Measurements from ENCODE around the gene YEATS4. TPM values are rescaled to one million over a fixed set of nuclear protein-coding genes. Genes with fewer than 3 reads are reported as not detected.

The YEATS4 gene
- total RNA-seq, 1 donor from 2014 or later, result 45.2 TPM

DNA sequence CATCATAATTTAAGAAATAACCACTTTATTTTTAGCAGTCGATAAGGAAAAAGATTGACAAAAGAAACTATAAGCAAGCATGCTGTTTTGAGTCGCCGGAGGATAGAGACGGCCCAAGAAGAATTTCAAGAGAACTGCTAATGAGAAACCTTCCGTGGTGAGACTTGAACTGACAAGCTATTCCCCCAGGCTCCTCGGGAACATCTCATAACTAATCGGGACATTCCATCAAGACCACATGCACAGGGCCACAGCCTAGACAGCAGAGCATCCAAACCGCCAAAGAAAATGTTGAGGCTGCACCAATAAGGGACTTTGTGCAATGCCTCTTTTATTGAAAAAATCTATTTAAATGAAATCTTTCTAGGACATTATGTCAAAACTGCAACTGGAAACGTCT, 51.0 kb downstream of the YEATS4 start:
- no peaks in the 10 kb centered on the region for H3K9me3 Mint-ChIP-seq
- no peaks in the 10 kb centered on the region for H3K27me3 Mint-ChIP-seq (ENCODE audit: insufficient read depth)
- H3K4me1 Mint-ChIP-seq (ENCODE audit: low read depth), result no peaks in the 10 kb centered on the region
- DNase-seq (ENCODE audit: low spot score), result no peak
- H3K4me3 Mint-ChIP-seq, result no peak overlapping the region
- intact Hi-C loops (cut with micrococcal nuclease), result no loop called here
- no peaks in the 10 kb centered on the region for H3K36me3 Mint-ChIP-seq (ENCODE audit: low read depth)
- H3K27ac Mint-ChIP-seq, result no peak overlapping the region

DNA sequence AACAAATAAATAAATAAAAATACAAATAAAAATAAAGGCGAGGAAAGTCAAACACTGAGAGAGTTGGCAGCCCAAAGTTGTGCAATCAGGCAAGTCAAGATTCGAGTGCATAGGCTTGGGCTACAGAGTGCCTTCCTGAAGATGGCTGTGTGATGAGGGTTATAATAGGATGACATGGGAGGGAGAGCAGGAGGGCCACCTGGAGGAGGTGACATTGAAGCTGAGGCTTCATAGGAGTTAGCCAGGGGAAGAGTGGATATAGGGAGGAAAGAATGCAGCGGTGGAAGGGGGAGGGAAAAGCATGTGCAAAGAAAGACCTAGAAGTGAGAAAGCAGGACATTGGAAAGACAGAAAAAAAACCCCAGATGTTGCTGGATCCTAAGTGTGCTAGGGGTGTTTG, 53.1 kb downstream of the YEATS4 start:
- no peak for DNase-seq (ENCODE audit: low spot score)
- no peaks in the 10 kb centered on the region for H3K36me3 Mint-ChIP-seq (ENCODE audit: low read depth)
- no peaks in the 10 kb centered on the region for H3K27me3 Mint-ChIP-seq (ENCODE audit: insufficient read depth)
- intact Hi-C loops (cut with micrococcal nuclease), result no loop called here
- H3K27ac Mint-ChIP-seq, result no peak overlapping the region
- H3K9me3 Mint-ChIP-seq, result no peaks in the 10 kb centered on the region
- no peaks in the 10 kb centered on the region for H3K4me1 Mint-ChIP-seq (ENCODE audit: low read depth)
- no peak overlapping the region for H3K4me3 Mint-ChIP-seq

DNA sequence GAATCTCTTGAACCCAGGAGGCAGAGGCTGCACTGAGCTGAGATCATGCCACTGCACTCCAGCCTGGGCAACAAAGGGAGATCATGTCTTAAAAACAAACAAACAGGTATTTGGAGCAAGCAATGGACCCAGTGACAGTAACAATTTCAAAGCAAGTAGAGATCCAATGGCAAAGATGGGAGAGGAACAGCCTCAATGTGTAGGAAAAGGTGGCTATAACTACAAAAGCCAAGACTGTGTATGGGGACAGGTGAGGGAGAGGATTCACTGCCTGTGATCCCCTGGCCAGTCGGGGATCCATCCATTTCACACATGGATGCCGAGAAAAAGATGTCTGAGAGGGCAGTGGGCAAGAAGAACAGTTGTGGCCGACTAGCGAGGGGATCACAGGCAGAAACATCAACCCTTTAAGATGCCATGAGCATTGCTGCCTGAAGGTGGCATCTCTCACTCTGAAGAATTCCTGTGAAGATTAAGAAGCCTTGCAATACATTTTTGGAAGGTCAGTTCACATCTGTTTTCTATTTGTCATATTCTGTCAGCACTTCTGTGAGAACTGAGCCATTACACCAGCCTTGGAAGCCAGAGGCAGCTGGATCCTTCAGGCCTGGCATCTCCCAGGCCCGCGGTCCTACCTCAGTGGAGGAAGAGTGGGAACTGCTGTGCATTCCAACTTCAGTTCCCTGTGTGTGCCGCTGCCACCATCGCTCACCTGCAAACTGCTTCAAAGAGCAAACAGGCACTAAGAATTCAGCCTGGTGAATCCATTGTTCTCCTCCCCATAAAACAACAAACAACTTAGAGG, 56.1 kb downstream of the YEATS4 start:
- no peak for DNase-seq (ENCODE audit: low spot score)
- Mint-ChIP-seq H3K9me3 (no peaks in the 10 kb centered on the region), H3K27ac (no peak overlapping the region), H3K4me3 (no peak overlapping the region), H3K4me1 (ENCODE audit: low read depth) (no peaks in the 10 kb centered on the region), H3K27me3 (ENCODE audit: insufficient read depth) (no peaks in the 10 kb centered on the region), H3K36me3 (ENCODE audit: low read depth) (no peaks in the 10 kb centered on the region)
- intact Hi-C loops (cut with micrococcal nuclease), result loop anchor here (1.0 kb wide), 1 partner anchor 156 kb away; no protein-coding TSS in a partner anchor

GRCh38 chr12:69417231-69417630, 57.7 kb downstream of the YEATS4 start:
- Mint-ChIP-seq H3K4me1 (ENCODE audit: low read depth) (no peaks in the 10 kb centered on the region), H3K27ac (no peak overlapping the region), H3K27me3 (ENCODE audit: insufficient read depth) (no peaks in the 10 kb centered on the region), H3K4me3 (no peak overlapping the region), H3K36me3 (ENCODE audit: low read depth) (no peaks in the 10 kb centered on the region), H3K9me3 (no peaks in the 10 kb centered on the region)
- no peak for DNase-seq (ENCODE audit: low spot score)
- intact Hi-C loops (cut with micrococcal nuclease), result no loop called here

DNA sequence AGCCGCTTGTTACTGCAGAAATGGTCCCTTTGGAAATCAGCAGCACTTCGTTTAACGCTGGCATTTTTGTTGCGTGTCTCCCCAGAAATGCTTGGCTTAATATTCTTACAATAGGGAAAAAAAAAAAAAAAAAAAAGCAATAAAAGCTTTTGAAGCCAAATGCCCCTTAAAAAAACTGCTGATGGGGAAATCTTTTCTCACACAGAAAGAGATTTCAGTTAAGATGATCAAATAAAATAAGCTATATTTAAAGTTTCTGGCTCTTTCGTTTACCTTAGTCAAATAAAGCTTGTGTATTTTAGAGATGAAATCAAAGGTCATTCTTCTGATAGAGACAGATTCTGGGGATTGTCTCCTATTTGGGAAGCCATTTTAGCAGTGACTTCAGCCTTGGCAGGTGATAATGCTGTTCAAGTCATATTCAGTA, 58.2 kb downstream of the YEATS4 start:
- DNase-seq (ENCODE audit: low spot score), result no peak
- no peaks in the 10 kb centered on the region for H3K4me1 Mint-ChIP-seq (ENCODE audit: low read depth)
- intact Hi-C loops (cut with micrococcal nuclease), result no loop called here
- no peak overlapping the region for H3K27ac Mint-ChIP-seq
- H3K36me3 Mint-ChIP-seq (ENCODE audit: low read depth), result no peaks in the 10 kb centered on the region
- H3K27me3 Mint-ChIP-seq (ENCODE audit: insufficient read depth), result no peaks in the 10 kb centered on the region
- no peak overlapping the region for H3K4me3 Mint-ChIP-seq
- no peaks in the 10 kb centered on the region for H3K9me3 Mint-ChIP-seq

- Mint-ChIP-seq H3K4me3 (no peak overlapping the region), H3K27me3 (ENCODE audit: insufficient read depth) (no peaks in the 10 kb centered on the region), H3K36me3 (ENCODE audit: low read depth) (no peaks in the 10 kb centered on the region), H3K4me1 (ENCODE audit: low read depth) (no peaks in the 10 kb centered on the region), H3K27ac (no peak overlapping the region), H3K9me3 (no peaks in the 10 kb centered on the region)
- no peak for DNase-seq (ENCODE audit: low spot score)
- intact Hi-C loops (cut with micrococcal nuclease), result no loop called here
Measured at GRCh38 chr12:69419701-69420100, 60.2 kb downstream of the YEATS4 start.

DNA sequence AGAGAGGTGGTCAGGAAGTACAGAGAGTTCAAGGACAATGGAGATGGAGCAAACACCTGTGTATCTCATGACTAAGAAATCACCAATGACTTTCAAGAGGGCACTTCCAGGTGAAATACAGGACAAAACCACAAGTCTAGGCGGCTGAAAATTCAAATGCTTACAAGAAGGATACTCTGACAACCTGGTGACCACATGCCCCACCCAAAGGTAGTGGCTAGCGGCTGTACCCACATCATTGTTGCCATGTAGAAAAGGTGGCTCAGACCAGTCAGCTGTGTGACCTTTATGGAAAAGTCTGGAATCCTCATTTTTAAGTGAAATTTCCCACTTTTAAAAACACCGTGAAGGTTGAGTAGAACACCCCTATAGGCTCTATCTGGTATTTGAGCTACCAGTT, 62.0 kb downstream of the YEATS4 start:
- H3K9me3 Mint-ChIP-seq, result no peaks in the 10 kb centered on the region
- H3K36me3 Mint-ChIP-seq (ENCODE audit: low read depth), result no peaks in the 10 kb centered on the region
- intact Hi-C loops (cut with micrococcal nuclease), result no loop called here
- H3K27ac Mint-ChIP-seq, result no peak overlapping the region
- no peaks in the 10 kb centered on the region for H3K4me1 Mint-ChIP-seq (ENCODE audit: low read depth)
- DNase-seq (ENCODE audit: low spot score), result no peak
- no peak overlapping the region for H3K4me3 Mint-ChIP-seq
- H3K27me3 Mint-ChIP-seq (ENCODE audit: insufficient read depth), result no peaks in the 10 kb centered on the region

DNA sequence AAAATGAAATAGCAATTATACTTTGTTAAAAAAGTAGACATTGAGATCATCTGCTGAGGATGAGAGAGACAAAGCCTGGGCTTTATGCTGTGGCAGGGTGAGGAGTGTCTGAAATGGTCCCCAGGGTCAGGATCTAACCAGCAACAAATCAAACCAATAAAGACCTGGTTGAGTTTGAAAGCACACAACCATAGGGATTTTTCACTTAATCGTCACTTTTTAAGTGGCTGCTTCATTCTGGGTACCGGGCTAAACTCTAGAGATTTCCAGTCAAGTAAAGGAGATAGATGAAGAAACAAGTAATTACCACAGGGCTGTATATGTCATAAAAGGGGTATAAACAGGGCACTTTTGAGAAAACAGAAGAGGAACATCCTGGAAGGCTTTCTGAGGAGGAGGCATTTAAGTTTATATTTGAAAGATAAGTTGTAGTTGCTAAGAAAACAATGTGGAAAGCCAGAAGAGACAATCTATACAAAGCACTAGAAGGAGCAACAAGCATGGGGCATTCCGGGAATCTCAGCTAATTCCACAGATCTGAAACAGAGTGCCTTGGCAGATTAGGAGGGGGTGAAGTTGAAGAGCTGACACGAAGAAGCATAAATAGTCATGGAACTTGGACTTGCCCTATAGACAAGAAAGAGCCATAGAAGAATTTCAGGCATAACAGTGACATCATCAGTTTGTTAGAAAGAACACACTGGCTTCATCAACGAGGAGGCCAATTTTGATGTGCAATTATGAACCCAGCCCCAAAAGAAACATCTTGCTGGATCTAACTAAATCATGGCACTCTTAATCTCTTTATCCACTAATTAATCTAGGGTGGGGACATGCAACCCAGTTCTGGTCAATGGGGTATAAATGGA, 63.7 kb downstream of the YEATS4 start:
- intact Hi-C loops (cut with micrococcal nuclease), result no loop called here
- H3K27ac Mint-ChIP-seq, result no peak overlapping the region
- H3K27me3 Mint-ChIP-seq (ENCODE audit: insufficient read depth), result peaks cover 2% of the 10 kb centered on the region
- H3K9me3 Mint-ChIP-seq, result no peaks in the 10 kb centered on the region
- no peak for DNase-seq (ENCODE audit: low spot score)
- H3K4me1 Mint-ChIP-seq (ENCODE audit: low read depth), result no peaks in the 10 kb centered on the region
- no peak overlapping the region for H3K4me3 Mint-ChIP-seq
- no peaks in the 10 kb centered on the region for H3K36me3 Mint-ChIP-seq (ENCODE audit: low read depth)

DNA sequence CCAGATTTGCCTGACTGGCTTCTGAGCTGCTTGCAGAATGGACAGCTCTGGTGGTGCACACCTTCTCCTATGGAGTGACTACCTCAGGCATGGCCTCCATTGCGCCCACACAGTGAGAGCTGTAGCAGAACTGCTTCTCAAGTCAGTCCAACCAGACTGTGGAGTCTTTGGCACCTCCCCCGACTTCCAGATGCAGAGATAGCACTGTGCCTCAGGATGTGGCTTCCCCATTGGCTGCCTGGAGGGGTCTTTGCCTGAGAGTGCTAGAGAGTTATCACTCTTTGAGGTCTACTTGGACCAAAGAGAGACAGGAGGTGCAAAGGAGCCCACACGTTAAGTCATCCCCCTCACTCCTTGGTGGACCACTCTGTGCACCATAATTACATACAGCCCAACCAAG, 65.9 kb downstream of the YEATS4 start:
- Mint-ChIP-seq H3K4me3 (no peak overlapping the region), H3K9me3 (no peaks in the 10 kb centered on the region)

DNA sequence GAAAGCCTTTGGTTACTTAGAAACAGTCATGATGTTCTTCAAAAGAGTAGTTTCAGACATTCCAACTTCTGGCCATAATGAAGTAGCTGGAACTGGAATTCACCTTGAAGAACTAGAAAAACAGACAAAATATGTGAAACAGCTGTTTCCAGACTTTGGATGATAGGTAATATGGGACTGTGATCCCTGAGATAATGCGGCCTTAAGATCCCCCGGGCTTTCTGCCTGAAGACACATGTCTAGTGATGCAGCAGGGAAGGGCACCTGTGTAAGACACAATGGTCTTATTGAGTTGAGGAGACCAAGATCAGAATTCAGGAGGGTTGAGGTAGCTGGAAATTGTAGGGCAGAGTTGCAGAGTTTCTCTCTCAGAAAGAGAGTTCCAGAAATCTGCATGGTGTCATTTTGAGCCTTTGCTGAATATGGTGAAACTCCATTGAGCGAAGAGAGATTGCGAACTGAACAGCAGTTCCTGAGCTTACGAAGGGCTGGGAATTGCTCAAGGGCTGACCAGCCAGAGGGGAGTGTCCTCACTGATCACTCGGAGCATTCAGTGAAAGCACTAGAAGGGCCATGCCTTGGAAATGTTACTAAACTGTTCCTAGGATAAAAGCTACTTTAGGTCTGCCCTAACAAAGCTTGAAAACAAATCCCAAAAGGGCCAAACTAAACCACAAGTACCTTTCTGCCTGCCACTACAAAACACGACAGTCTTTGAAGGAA, 69.0 kb downstream of the YEATS4 start:
- Mint-ChIP-seq H3K4me3 (no peak overlapping the region), H3K36me3 (ENCODE audit: low read depth) (no peaks in the 10 kb centered on the region), H3K27ac (no peak overlapping the region), H3K27me3 (ENCODE audit: insufficient read depth) (peaks cover 2% of the 10 kb centered on the region), H3K9me3 (no peaks in the 10 kb centered on the region), H3K4me1 (ENCODE audit: low read depth) (no peaks in the 10 kb centered on the region)
- intact Hi-C loops (cut with micrococcal nuclease), result no loop called here
- no peak for DNase-seq (ENCODE audit: low spot score)

More for the DNA sequence above, 65.9 kb downstream of the YEATS4 start:
- intact Hi-C loops (cut with micrococcal nuclease), result no loop called here
- DNase-seq (ENCODE audit: low spot score), result no peak
- H3K27ac Mint-ChIP-seq, result no peak overlapping the region
- H3K27me3 Mint-ChIP-seq (ENCODE audit: insufficient read depth), result peaks cover 2% of the 10 kb centered on the region
- no peaks in the 10 kb centered on the region for H3K36me3 Mint-ChIP-seq (ENCODE audit: low read depth)
- H3K4me1 Mint-ChIP-seq (ENCODE audit: low read depth), result no peaks in the 10 kb centered on the region

- Mint-ChIP-seq H3K27me3 (ENCODE audit: insufficient read depth) (peaks cover 6% of the 10 kb centered on the region), H3K9me3 (no peaks in the 10 kb centered on the region), H3K36me3 (ENCODE audit: low read depth) (no peaks in the 10 kb centered on the region), H3K4me3 (no peak overlapping the region), H3K27ac (no peak overlapping the region), H3K4me1 (ENCODE audit: low read depth) (no peaks in the 10 kb centered on the region)
- intact Hi-C loops (cut with micrococcal nuclease), result no loop called here
- no peak for DNase-seq (ENCODE audit: low spot score)
Measured at GRCh38 chr12:69430942-69431590, 71.5 kb downstream of the YEATS4 start.

- H3K9me3 Mint-ChIP-seq, result no peaks in the 10 kb centered on the region
- intact Hi-C loops (cut with micrococcal nuclease), result no loop called here
- H3K36me3 Mint-ChIP-seq (ENCODE audit: low read depth), result no peaks in the 10 kb centered on the region
Measured at GRCh38 chr12:69431591-69432222, 72.2 kb downstream of the YEATS4 start.

More at GRCh38 chr12:69431591-69432222, 72.2 kb downstream of the YEATS4 start:
- no peaks in the 10 kb centered on the region for H3K4me1 Mint-ChIP-seq (ENCODE audit: low read depth)
- no peak overlapping the region for H3K4me3 Mint-ChIP-seq
- DNase-seq (ENCODE audit: low spot score), result no peak
- H3K27ac Mint-ChIP-seq, result no peak overlapping the region
- H3K27me3 Mint-ChIP-seq (ENCODE audit: insufficient read depth), result peaks cover 6% of the 10 kb centered on the region
